ENCODE measurements around the gene NUDCD3.

Gene NUDCD3

DNA sequence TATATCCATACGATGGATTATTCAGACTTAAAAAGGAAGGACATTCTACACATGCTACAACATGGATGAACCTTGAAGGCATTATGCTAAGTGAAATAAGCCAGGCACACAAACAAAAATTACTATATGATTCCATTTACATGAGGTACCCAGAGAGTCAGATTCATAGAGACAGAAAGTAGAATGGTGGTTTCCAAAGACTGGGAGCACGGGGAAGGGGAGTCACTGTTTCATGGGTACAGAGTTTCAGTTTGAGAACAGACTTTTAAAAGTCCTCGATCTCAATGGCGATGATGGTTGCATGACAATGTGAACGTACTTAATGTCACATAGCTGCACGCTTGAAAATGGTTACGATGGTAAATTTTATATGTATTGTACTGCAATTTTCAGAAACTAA lies 39.3 kb downstream of the NUDCD3 start:
- Histone ChIP-seq H3K4me1 (ENCODE audit: insufficient read depth, low read length, poor library complexity, severe bottlenecking) (peaks cover 22% of the 10 kb centered on the region), H2AFZ (ENCODE audit: low read length) (no peak overlapping the region), H3K79me2 (ENCODE audit: insufficient read depth, low read length) (peaks cover 82% of the 10 kb centered on the region), H3K4me3 (ENCODE audit: low read length, poor library complexity, severe bottlenecking) (no peak overlapping the region), H3K9me2 (replicated peaks; ENCODE audit: low read depth, low read length) (no peaks in the 10 kb centered on the region), H3K4me2 (ENCODE audit: low read depth, low read length, poor library complexity, severe bottlenecking) (no peak overlapping the region), H3K36me3 (ENCODE audit: insufficient read depth, low read length) (peaks cover 31% of the 10 kb centered on the region; the same call in 1 of the 2 replicates), H3K9me3 (ENCODE audit: insufficient read depth, low read depth, low read length) (no peaks in the 10 kb centered on the region), H3F3A (ENCODE audit: low read depth) (no peaks in the 10 kb centered on the region), H3K27me3 (ENCODE audit: insufficient read depth, low read length, poor library complexity, severe bottlenecking) (no peaks in the 10 kb centered on the region), H3K9ac (ENCODE audit: low read depth, low read length, poor library complexity, severe bottlenecking) (no peak overlapping the region), H4K20me1 (ENCODE audit: insufficient read depth, low read length, poor library complexity, severe bottlenecking) (peaks cover 23% of the 10 kb centered on the region)
- no peak for TF ChIP-seq EZH2phosphoT487 (IDR thresholded peaks at IDR 0.05; ENCODE audit: borderline replicate concordance)
- TF ChIP-seq CTCF (conservative IDR thresholded peaks at IDR 0.05; ENCODE audit: low read length): no peak

DNA sequence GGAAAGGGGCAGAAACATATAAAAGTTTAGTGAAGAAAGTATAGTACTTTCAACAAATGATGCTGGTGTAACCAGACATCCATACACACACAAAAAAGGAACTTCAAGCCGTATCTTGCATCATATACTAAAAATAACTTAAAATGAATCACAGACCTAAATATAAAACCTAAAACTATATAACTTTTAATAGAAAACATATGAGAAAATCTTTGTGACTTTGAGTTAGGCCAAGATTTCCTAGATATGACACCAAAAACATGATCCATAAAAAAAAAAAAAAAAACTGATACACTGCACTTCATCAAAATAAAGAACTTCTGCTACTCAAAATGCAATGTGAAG lies 40.9 kb downstream of the NUDCD3 start:
- H3K36me3 ChIP-seq (ENCODE audit: insufficient read depth, low read length): peaks cover 45% of the 10 kb centered on the region; the same call in 1 of the 2 replicates
- TF ChIP-seq EZH2phosphoT487 (IDR thresholded peaks at IDR 0.05; ENCODE audit: borderline replicate concordance) (no peak), CTCF (conservative IDR thresholded peaks at IDR 0.05; ENCODE audit: low read length) (no peak)
- no peaks in the 10 kb centered on the region for H3K9me2 ChIP-seq (replicated peaks; ENCODE audit: low read depth, low read length)
- peaks cover 19% of the 10 kb centered on the region for H4K20me1 ChIP-seq (ENCODE audit: insufficient read depth, low read length, poor library complexity, severe bottlenecking)
- no peaks in the 10 kb centered on the region for H3K27me3 ChIP-seq (ENCODE audit: insufficient read depth, low read length, poor library complexity, severe bottlenecking)
- H3K79me2 ChIP-seq (ENCODE audit: insufficient read depth, low read length): peaks cover 85% of the 10 kb centered on the region
- no peak overlapping the region for H3K4me3 ChIP-seq (ENCODE audit: low read length, poor library complexity, severe bottlenecking)
- H3K4me2 ChIP-seq (ENCODE audit: low read depth, low read length, poor library complexity, severe bottlenecking): no peak overlapping the region
- no peaks in the 10 kb centered on the region for H3F3A ChIP-seq (ENCODE audit: low read depth)
- no peaks in the 10 kb centered on the region for H3K9me3 ChIP-seq (ENCODE audit: insufficient read depth, low read depth, low read length)
- no peak overlapping the region for H2AFZ ChIP-seq (ENCODE audit: low read length)
- H3K4me1 ChIP-seq (ENCODE audit: insufficient read depth, low read length, poor library complexity, severe bottlenecking): peaks cover 13% of the 10 kb centered on the region
- H3K9ac ChIP-seq (ENCODE audit: low read depth, low read length, poor library complexity, severe bottlenecking): no peak overlapping the region

DNA sequence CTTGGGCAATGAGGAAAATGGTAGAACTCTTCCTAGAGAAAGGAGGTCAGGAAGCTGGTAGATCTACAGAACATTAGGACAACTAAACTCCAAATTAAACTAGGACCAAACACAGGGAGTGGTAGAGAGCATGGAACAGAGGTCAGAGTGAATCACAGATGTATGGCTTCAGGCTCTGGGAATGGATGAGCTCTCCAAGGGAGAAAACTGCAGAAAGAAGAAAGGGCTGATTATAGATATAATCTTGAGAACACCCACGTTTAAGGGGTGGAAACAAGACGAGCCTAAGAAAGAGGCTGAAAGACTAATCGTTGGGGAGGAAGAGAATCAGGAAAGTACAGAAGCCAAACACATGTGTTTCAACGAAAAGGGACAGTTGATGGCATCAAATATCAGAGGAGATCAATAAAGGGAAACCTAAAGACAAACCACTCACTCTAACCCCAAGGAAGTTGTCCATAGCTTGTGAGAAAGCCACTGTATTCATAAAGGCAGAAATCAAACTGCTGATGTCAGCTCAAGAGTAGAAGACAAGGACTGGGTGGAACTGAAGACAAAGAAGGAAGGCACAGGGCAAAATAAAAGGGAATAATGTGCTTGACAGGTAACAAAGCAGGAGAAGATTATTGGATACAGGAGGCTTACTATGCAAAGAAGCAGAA lies 41.4 kb downstream of the NUDCD3 start:
- Histone ChIP-seq H3K4me2 (ENCODE audit: low read depth, low read length, poor library complexity, severe bottlenecking) (no peak overlapping the region), H4K20me1 (ENCODE audit: insufficient read depth, low read length, poor library complexity, severe bottlenecking) (peaks cover 19% of the 10 kb centered on the region), H3K9me3 (ENCODE audit: insufficient read depth, low read depth, low read length) (no peaks in the 10 kb centered on the region), H3K9ac (ENCODE audit: low read depth, low read length, poor library complexity, severe bottlenecking) (no peak overlapping the region), H3K79me2 (ENCODE audit: insufficient read depth, low read length) (peaks cover 90% of the 10 kb centered on the region), H3K4me3 (ENCODE audit: low read length, poor library complexity, severe bottlenecking) (no peak overlapping the region), H3K9me2 (replicated peaks; ENCODE audit: low read depth, low read length) (no peaks in the 10 kb centered on the region), H2AFZ (ENCODE audit: low read length) (no peak overlapping the region), H3K36me3 (ENCODE audit: insufficient read depth, low read length) (peaks cover 45% of the 10 kb centered on the region; the same call in 1 of the 2 replicates), H3K4me1 (ENCODE audit: insufficient read depth, low read length, poor library complexity, severe bottlenecking) (peaks cover 13% of the 10 kb centered on the region), H3F3A (ENCODE audit: low read depth) (no peaks in the 10 kb centered on the region), H3K27me3 (ENCODE audit: insufficient read depth, low read length, poor library complexity, severe bottlenecking) (no peaks in the 10 kb centered on the region)
- TF ChIP-seq CTCF (conservative IDR thresholded peaks at IDR 0.05; ENCODE audit: low read length): no peak
- TF ChIP-seq EZH2phosphoT487 (IDR thresholded peaks at IDR 0.05; ENCODE audit: borderline replicate concordance): no peak
